GM12878 (cell line): Measurements from ENCODE around the gene CCDC70. TPM values are rescaled to one million over a fixed set of nuclear protein-coding genes. Genes with fewer than 3 reads are reported as not detected.

Source experiments
- ATAC-seq: fragments of 200-7000 bp; cut with Tn5 transposase; 3 replicates; pipeline ENCODE4 v1.9.1; 2020; ENCODE audit warnings: mild to moderate bottlenecking, moderate library complexity
- BruUV-seq: library from RNA; stranded (reverse); fragments of 400-500 nt; replicated peaks from 2 replicates; lab custom pipeline; 2021; lab: Mats Ljungman, UMichigan
- CTCF ChIA-PET: fragments of 300-600 bp; sonication (Branson Sonifier 250); formaldehyde crosslinking; extraction: SDS; loops from one replicate; lab custom pipeline; 2021; ENCODE audit warnings: inconsistent platforms; lab: Yijun Ruan, JAX
- POLR2A ChIA-PET: fragments of 350-600 bp; formaldehyde crosslinking; extraction: SDS; loops from one replicate; lab custom pipeline; 2021; ENCODE audit warnings: inconsistent platforms; lab: Charles Lee
- RAD21 ChIA-PET: fragments of 300-600 bp; sonication (Branson Sonifier 250); formaldehyde crosslinking; loops from one replicate; lab custom pipeline; 2023; ENCODE audit warnings: antibody characterized with exemption; ENCODE audit not compliant: unreplicated experiment; lab: Charles Lee
- SMC1A ChIA-PET: fragments of 300-600 bp; sonication (Branson Sonifier 250); formaldehyde crosslinking; loops from one replicate; lab custom pipeline; 2023; ENCODE audit not compliant: unreplicated experiment, uncharacterized antibody; lab: Charles Lee
- DNase-seq: peaks from one replicate; pipeline ENCODE4 v3.0.0-alpha.2; 2011; ENCODE audit warnings: low read depth, low spot score
- FAIRE-seq: peaks from 3 replicates; lab custom pipeline; 2011; peaks lifted over from hg19 to GRCh38; lab: Jason Lieb, UNC
- H2AFZ ChIP-seq: 2 replicates; pipeline ENCODE4 v1.6.0; 2011; ENCODE audit warnings: low read depth, low read length, control low read depth; ENCODE audit not compliant: control insufficient read depth
- H3K27ac ChIP-seq: 2 replicates; pipeline ENCODE4 v1.5.1; 2011; ENCODE audit warnings: control low read depth; ENCODE audit not compliant: control insufficient read depth, insufficient read depth
- H3K27me3 ChIP-seq, 2 experiments: replicated peaks in 1 of 2; 2 replicates each; pipeline versions ENCODE4 v1.6.0 to v1.6.1; 2011; ENCODE audit warnings: low read length in 1 of 2; ENCODE audit not compliant: control insufficient read depth in 2 of 2, insufficient read depth in 2 of 2
- H3K36me3 ChIP-seq, 2 experiments: 2 replicates each; pipeline ENCODE4 v1.5.1; 2011; ENCODE audit warnings: low read length in 1 of 2; ENCODE audit not compliant: control insufficient read depth in 2 of 2, insufficient read depth in 2 of 2
- H3K4me1 ChIP-seq: 2 replicates; pipeline ENCODE4 v1.6.1; 2011; ENCODE audit warnings: mild to moderate bottlenecking, low read length, moderate library complexity, mixed read lengths; ENCODE audit not compliant: control insufficient read depth, insufficient read depth
- H3K4me2 ChIP-seq: 2 replicates; pipeline ENCODE4 v1.6.0; 2011; ENCODE audit warnings: control low read depth; ENCODE audit not compliant: control insufficient read depth, insufficient read depth
- H3K4me3 ChIP-seq: fragments of 200-600 bp; sonication (generic); 2 replicates; pipeline ENCODE4 v1.5.1; 2016
- H3K79me2 ChIP-seq: 2 replicates; pipeline ENCODE4 v1.6.0; 2011; ENCODE audit warnings: low read length; ENCODE audit not compliant: control insufficient read depth, insufficient read depth
- H3K9ac ChIP-seq: 2 replicates; pipeline ENCODE4 v1.8.0; 2011; ENCODE audit warnings: low read length, control low read depth, mixed read lengths; ENCODE audit not compliant: control insufficient read depth, insufficient read depth
- H3K9me3 ChIP-seq: replicated peaks from 3 replicates; pipeline ENCODE4 v1.5.1; 2011; ENCODE audit warnings: mild to moderate bottlenecking, low read length; ENCODE audit not compliant: control insufficient read depth, insufficient read depth
- H4K20me1 ChIP-seq: 2 replicates; pipeline ENCODE4 v1.6.0; 2011; ENCODE audit not compliant: control insufficient read depth, insufficient read depth
- EZH2 ChIP-seq: IDR thresholded peaks from 2 replicates; pipeline ENCODE4 v1.6.1; 2012; ENCODE audit warnings: low read depth, mild to moderate bottlenecking, control low read depth, inconsistent platforms, low read length, borderline replicate concordance; ENCODE audit not compliant: control insufficient read depth
- GATAD2B ChIP-seq: fragments of 450-650 bp; conservative IDR thresholded peaks from 2 replicates; pipeline ENCODE4 v1.6.1; 2017; ENCODE audit warnings: low read depth, mild to moderate bottlenecking, moderate library complexity
- HDGF ChIP-seq: fragments of 450-650 bp; IDR thresholded peaks from 2 replicates; pipeline ENCODE4 v1.6.1; 2016; ENCODE audit warnings: antibody characterized with exemption
- NFYA ChIP-seq: IDR thresholded peaks from 2 replicates; pipeline ENCODE4 v1.6.1; 2011; ENCODE audit warnings: low read depth, mild to moderate bottlenecking, low read length, improper control_type of control experiment, borderline replicate concordance
- SIX5 ChIP-seq: IDR thresholded peaks from 2 replicates; pipeline ENCODE4 v1.6.1; 2011; ENCODE audit warnings: mild to moderate bottlenecking, low read depth, low read length, moderate library complexity; ENCODE audit not compliant: severe bottlenecking
- ZNF207 ChIP-seq: fragments of 450-650 bp; IDR thresholded peaks from 2 replicates; pipeline ENCODE4 v1.6.1; 2014; ENCODE audit warnings: antibody characterized with exemption, mild to moderate bottlenecking, borderline replicate concordance
- WGBS: methylation state at CpG from one replicate; pipeline ENCODE4 v1.1.6; 2016; ENCODE audit warnings: low lambda C conversion rate; ENCODE audit not compliant: insufficient replicate concordance, insufficient coverage; ENCODE audit errors: missing lambda C conversion rate; 5-methylcytosine and 5-hydroxymethylcytosine counted together
- in situ Hi-C: fragments of 300-500 bp; cut with MboI; formaldehyde crosslinking; loops from 9 replicates; pipeline ENCODE4 v1.14.3; 2018; ENCODE audit warnings: mixed read lengths
- intact Hi-C: fragments of 100-400 bp; cut with micrococcal nuclease; formaldehyde crosslinking; loops from one replicate; pipeline ENCODE4 v1.14.2; 2022; ENCODE audit not compliant: unreplicated experiment
- polyA plus RNA-seq, 11 experiments: library from polyadenylated mRNA; depleted of rRNA in 4 of 11; unstranded in 6 of 11; stranded (reverse) in 5 of 11; fragments of >200 nt; fragmentation: Nextera tagmentation in 4 of 11; fragmentation: Illumina TruSeq in 1 of 11; extraction: Ambion mirVana in 4 of 11; extraction: Trizol in 1 of 11; gene quantifications; 1 replicate in 1 of 11; 2 replicates in 10 of 11; pipeline versions ENCODE4 v1.2.1 to v1.2.3, GENCODE V29; 2011 to 2016; ENCODE audit warnings: inconsistent platforms in 2 of 11, missing spikeins in 2 of 11, low read depth in 1 of 11
- total RNA-seq, 4 experiments: library from RNA; depleted of rRNA in 3 of 4; stranded (reverse); fragments of >200 nt in 3 of 4; fragmentation: Illumina TruSeq in 1 of 4; extraction: Trizol in 1 of 4; gene quantifications; 2 replicates each; pipeline versions ENCODE4 v1.2.1 to v1.2.3, GENCODE V29; 2013 to 2021
- TF ChIP-seq, protein P1 (sequence below): fragments of 450-650 bp; IDR thresholded peaks from 2 replicates; pipeline ENCODE4 v1.6.1; 2017; ENCODE audit warnings: antibody characterized with exemption, mild to moderate bottlenecking, moderate library complexity
- TF ChIP-seq, protein P2 (sequence below): IDR thresholded peaks from 2 replicates; pipeline ENCODE4 v1.6.1; 2011; ENCODE audit warnings: low read depth, mild to moderate bottlenecking, low read length, moderate library complexity, borderline replicate concordance; ENCODE audit errors: extremely low read depth
- TF ChIP-seq, protein P3 (sequence below): fragments of 450-650 bp; IDR thresholded peaks from 2 replicates; pipeline ENCODE4 v1.6.1; 2018; ENCODE audit warnings: borderline replicate concordance, mild to moderate bottlenecking; ENCODE audit not compliant: partially characterized antibody
- TF ChIP-seq, protein P4 (sequence below): IDR thresholded peaks from 2 replicates; pipeline ENCODE4 v1.6.1; 2011; ENCODE audit warnings: low read depth, low read length, improper control_type of control experiment, borderline replicate concordance
- TF ChIP-seq, protein P5 (sequence below): fragments of 450-650 bp; IDR thresholded peaks from 2 replicates; pipeline ENCODE4 v1.6.1; 2014; ENCODE audit warnings: mild to moderate bottlenecking
- TF ChIP-seq, protein P6 (sequence below): fragments of 450-650 bp; IDR thresholded peaks from 2 replicates; pipeline ENCODE4 v1.6.1; 2017; ENCODE audit warnings: mild to moderate bottlenecking

The CCDC70 gene
- total and polyA plus RNA-seq, 10 of the 15 experiments (the other 5 are each of a cell fraction or from before 2014, with no cell fraction given) = not detected

DNA sequence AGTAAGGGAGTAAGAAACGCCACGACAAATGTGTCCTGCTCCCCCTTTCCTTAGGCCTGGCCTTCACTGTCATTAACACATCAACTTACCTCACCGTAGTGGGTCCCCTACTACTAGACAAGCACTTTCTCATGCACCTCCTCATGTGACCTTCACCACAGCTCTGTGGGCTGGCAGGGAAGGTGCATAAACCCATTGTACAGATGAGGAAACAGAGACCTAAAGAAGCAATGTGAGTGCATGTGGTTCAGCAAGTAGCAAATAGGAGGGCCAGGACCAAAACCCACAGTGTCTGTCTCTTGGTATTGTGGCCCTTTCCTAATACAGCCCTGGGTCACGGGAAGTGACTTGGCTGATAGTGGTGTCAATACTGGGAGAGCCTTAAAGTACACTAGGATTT, 5.3 kb downstream of the CCDC70 start (continued):
- TF ChIP-seq, protein P1, sequence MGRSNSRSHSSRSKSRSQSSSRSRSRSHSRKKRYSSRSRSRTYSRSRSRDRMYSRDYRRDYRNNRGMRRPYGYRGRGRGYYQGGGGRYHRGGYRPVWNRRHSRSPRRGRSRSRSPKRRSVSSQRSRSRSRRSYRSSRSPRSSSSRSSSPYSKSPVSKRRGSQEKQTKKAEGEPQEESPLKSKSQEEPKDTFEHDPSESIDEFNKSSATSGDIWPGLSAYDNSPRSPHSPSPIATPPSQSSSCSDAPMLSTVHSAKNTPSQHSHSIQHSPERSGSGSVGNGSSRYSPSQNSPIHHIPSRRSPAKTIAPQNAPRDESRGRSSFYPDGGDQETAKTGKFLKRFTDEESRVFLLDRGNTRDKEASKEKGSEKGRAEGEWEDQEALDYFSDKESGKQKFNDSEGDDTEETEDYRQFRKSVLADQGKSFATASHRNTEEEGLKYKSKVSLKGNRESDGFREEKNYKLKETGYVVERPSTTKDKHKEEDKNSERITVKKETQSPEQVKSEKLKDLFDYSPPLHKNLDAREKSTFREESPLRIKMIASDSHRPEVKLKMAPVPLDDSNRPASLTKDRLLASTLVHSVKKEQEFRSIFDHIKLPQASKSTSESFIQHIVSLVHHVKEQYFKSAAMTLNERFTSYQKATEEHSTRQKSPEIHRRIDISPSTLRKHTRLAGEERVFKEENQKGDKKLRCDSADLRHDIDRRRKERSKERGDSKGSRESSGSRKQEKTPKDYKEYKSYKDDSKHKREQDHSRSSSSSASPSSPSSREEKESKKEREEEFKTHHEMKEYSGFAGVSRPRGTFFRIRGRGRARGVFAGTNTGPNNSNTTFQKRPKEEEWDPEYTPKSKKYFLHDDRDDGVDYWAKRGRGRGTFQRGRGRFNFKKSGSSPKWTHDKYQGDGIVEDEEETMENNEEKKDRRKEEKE = no peak
- TF ChIP-seq, protein P2, sequence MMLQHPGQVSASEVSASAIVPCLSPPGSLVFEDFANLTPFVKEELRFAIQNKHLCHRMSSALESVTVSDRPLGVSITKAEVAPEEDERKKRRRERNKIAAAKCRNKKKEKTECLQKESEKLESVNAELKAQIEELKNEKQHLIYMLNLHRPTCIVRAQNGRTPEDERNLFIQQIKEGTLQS = no peak
- TF ChIP-seq, protein P3, sequence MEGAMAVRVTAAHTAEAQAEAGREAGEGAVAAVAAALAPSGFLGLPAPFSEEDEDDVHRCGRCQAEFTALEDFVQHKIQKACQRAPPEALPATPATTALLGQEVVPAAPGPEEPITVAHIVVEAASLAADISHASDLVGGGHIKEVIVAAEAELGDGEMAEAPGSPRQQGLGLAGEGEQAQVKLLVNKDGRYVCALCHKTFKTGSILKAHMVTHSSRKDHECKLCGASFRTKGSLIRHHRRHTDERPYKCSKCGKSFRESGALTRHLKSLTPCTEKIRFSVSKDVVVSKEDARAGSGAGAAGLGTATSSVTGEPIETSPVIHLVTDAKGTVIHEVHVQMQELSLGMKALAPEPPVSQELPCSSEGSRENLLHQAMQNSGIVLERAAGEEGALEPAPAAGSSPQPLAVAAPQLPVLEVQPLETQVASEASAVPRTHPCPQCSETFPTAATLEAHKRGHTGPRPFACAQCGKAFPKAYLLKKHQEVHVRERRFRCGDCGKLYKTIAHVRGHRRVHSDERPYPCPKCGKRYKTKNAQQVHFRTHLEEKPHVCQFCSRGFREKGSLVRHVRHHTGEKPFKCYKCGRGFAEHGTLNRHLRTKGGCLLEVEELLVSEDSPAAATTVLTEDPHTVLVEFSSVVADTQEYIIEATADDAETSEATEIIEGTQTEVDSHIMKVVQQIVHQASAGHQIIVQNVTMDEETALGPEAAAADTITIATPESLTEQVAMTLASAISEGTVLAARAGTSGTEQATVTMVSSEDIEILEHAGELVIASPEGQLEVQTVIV = no peak
- TF ChIP-seq HDGF (no peak), NFYA (no peak)

DNA sequence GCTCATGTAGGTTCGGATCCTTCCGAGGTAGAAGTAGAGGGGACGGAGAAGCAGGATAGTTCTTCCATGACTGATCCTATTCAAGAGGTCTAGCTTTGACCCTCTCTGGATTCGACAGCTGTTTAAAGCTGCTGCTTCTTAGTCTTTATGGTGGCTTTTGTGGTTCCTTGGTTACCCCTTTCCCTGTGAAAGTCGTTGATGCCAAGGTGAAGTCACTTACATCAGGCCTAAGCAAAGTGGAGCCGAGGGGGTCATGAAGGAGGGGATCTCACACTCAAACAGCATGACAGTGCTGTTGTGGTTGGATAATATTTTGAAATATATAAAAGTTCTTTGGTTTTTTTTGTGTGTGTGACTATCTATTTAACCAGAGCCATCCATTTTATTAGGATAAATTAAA, 8.1 kb downstream of the CCDC70 start:
- intact Hi-C loops = no loop called here
- no peak overlapping the region for H3K4me2 ChIP-seq
- ChIA-PET CTCF (interaction anchor here (1.1 kb wide), 1 partner anchor 25 kb away, joined by 4 read pairs; no protein-coding TSS in a partner anchor), SMC1A (interaction anchor here (0.7 kb wide), 1 partner anchor 46 kb away, joined by 3 read pairs; no protein-coding TSS in a partner anchor), POLR2A (no interaction called here), RAD21 (interaction anchor here (0.6 to 1.1 kb wide), 2 partner anchors 10 to 54 kb away, joined by 3 read pairs; no protein-coding TSS in a partner anchor)
- no peak overlapping the region for H3K9ac ChIP-seq
- H3K4me1 ChIP-seq = no peaks in the 10 kb centered on the region
- BruUV-seq = no TSS peak
- in situ Hi-C loops = no loop called here
- H2AFZ ChIP-seq = no peak overlapping the region
- no peak for FAIRE-seq
- 47% methylated on average over 6 of the region's 6 CpGs for WGBS
- H4K20me1 ChIP-seq = no peaks in the 10 kb centered on the region
- H3K27ac ChIP-seq = no peak overlapping the region
- no peak for ATAC-seq
- H3K4me3 ChIP-seq = no peak overlapping the region
- no peaks in the 10 kb centered on the region for H3K36me3 ChIP-seq
- H3K9me3 ChIP-seq = no peaks in the 10 kb centered on the region
- H3K79me2 ChIP-seq = no peaks in the 10 kb centered on the region
- H3K27me3 ChIP-seq = no peaks in the 10 kb centered on the region
- no peak for DNase-seq
- TF ChIP-seq EZH2 = no peak
- TF ChIP-seq, protein P4, sequence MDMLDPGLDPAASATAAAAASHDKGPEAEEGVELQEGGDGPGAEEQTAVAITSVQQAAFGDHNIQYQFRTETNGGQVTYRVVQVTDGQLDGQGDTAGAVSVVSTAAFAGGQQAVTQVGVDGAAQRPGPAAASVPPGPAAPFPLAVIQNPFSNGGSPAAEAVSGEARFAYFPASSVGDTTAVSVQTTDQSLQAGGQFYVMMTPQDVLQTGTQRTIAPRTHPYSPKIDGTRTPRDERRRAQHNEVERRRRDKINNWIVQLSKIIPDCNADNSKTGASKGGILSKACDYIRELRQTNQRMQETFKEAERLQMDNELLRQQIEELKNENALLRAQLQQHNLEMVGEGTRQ = no peak
- TF ChIP-seq GATAD2B = no peak
- TF ChIP-seq, protein P5, sequence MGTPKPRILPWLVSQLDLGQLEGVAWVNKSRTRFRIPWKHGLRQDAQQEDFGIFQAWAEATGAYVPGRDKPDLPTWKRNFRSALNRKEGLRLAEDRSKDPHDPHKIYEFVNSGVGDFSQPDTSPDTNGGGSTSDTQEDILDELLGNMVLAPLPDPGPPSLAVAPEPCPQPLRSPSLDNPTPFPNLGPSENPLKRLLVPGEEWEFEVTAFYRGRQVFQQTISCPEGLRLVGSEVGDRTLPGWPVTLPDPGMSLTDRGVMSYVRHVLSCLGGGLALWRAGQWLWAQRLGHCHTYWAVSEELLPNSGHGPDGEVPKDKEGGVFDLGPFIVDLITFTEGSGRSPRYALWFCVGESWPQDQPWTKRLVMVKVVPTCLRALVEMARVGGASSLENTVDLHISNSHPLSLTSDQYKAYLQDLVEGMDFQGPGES = no peak
- TF ChIP-seq, protein P6, sequence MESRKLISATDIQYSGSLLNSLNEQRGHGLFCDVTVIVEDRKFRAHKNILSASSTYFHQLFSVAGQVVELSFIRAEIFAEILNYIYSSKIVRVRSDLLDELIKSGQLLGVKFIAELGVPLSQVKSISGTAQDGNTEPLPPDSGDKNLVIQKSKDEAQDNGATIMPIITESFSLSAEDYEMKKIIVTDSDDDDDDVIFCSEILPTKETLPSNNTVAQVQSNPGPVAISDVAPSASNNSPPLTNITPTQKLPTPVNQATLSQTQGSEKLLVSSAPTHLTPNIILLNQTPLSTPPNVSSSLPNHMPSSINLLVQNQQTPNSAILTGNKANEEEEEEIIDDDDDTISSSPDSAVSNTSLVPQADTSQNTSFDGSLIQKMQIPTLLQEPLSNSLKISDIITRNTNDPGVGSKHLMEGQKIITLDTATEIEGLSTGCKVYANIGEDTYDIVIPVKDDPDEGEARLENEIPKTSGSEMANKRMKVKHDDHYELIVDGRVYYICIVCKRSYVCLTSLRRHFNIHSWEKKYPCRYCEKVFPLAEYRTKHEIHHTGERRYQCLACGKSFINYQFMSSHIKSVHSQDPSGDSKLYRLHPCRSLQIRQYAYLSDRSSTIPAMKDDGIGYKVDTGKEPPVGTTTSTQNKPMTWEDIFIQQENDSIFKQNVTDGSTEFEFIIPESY = no peak
- no peak for TF ChIP-seq SIX5
- TF ChIP-seq ZNF207 = no peak
